ENCODE data around the gene SMIM38. TPM values are rescaled to one million over a fixed set of nuclear protein-coding genes. Genes with fewer than 3 reads are reported as not detected.

Gene SMIM38
- polyA plus RNA-seq (2013, experiment 1 of 2; ENCODE audit: insufficient read length), result 0.18 TPM
- 0.14 TPM for polyA plus RNA-seq (2013, experiment 2 of 2; ENCODE audit: insufficient read length)

GRCh38 chr11:69155302-69156234 is at the start of gene SMIM38:
Gene SMIM38 (plus strand): TSS chr11:69155935. CDS start chr11:69157847, 1,912 bp downstream.
- DNase-seq, result no peak

- DNase-seq, result no peak
Measured at GRCh38 chr11:69106031-69106811, 49.5 kb upstream of the SMIM38 start.

- DNase-seq, result no peak
Measured at GRCh38 chr11:69107413-69107812, 48.3 kb upstream of the SMIM38 start.

- DNase-seq, result no peak
Measured at GRCh38 chr11:69108030-69108429, 47.7 kb upstream of the SMIM38 start.

GRCh38 chr11:69108559-69108958 is 47.2 kb upstream of the SMIM38 start:
- no peak for DNase-seq

- DNase-seq, result no peak
Measured at GRCh38 chr11:69109101-69109500, 46.6 kb upstream of the SMIM38 start.

- DNase-seq, result no peak
Measured at GRCh38 chr11:69110451-69110850, 45.3 kb upstream of the SMIM38 start.

GRCh38 chr11:69111624-69112542 is 43.9 kb upstream of the SMIM38 start:
- DNase-seq, result no peak

- DNase-seq, result no peak
Measured at GRCh38 chr11:69113226-69113625, 42.5 kb upstream of the SMIM38 start.

- no peak for DNase-seq
Measured at GRCh38 chr11:69113646-69114340, 41.9 kb upstream of the SMIM38 start.

- no peak for DNase-seq
Measured at GRCh38 chr11:69114362-69114761, 41.4 kb upstream of the SMIM38 start.

GRCh38 chr11:69114811-69115523 is 40.8 kb upstream of the SMIM38 start:
- no peak for DNase-seq

GRCh38 chr11:69115586-69116560 is 39.9 kb upstream of the SMIM38 start:
- DNase-seq, result no peak

- DNase-seq, result no peak
Measured at GRCh38 chr11:69116671-69117070, 39.1 kb upstream of the SMIM38 start.

- no peak for DNase-seq
Measured at GRCh38 chr11:69119190-69119589, 36.5 kb upstream of the SMIM38 start.

- DNase-seq, result no peak
Measured at GRCh38 chr11:69120096-69120875, 35.4 kb upstream of the SMIM38 start.

- DNase-seq, result no peak
Measured at GRCh38 chr11:69121021-69121420, 34.7 kb upstream of the SMIM38 start.

GRCh38 chr11:69121621-69122325 is 34.0 kb upstream of the SMIM38 start:
- no peak for DNase-seq

Measured in fibroblast of skin of scalp (primary cell).